GM23338 (cell line): ENCODE measurements around the gene YBX3. TPM values are rescaled to one million over a fixed set of nuclear protein-coding genes. Genes with fewer than 3 reads are reported as not detected.

Source experiments
- ATAC-seq: fragments of 200-7000 bp; cut with Tn5 transposase; 3 replicates; pipeline ENCODE4 v1.9.1; 2020
- DNase-seq: peaks from one replicate; pipeline ENCODE4 v3.0.0-alpha.2; 2015; ENCODE audit warnings: low spot score
- H2AFZ ChIP-seq: fragments of 200-600 bp; sonication (generic); 2 replicates; pipeline ENCODE4 v1.8.0; 2016; ENCODE audit warnings: antibody characterized with exemption, mild to moderate bottlenecking, moderate library complexity
- H3F3A ChIP-seq: fragments of 200-600 bp; sonication (generic); replicated peaks from 2 replicates; pipeline ENCODE4 v1.8.0; 2017; ENCODE audit warnings: antibody characterized with exemption, mixed run types, low read depth
- H3K27ac ChIP-seq: fragments of 200-600 bp; sonication (generic); 2 replicates; pipeline ENCODE4 v1.6.1; 2016; ENCODE audit warnings: low read depth
- H3K27me3 ChIP-seq: fragments of 200-600 bp; sonication (generic); 2 replicates; pipeline ENCODE4 v1.8.0; 2016; ENCODE audit warnings: mild to moderate bottlenecking, mixed run types, moderate library complexity; ENCODE audit not compliant: insufficient read depth
- H3K36me3 ChIP-seq: fragments of 200-600 bp; sonication (generic); 2 replicates; pipeline ENCODE4 v1.8.0; 2016; ENCODE audit warnings: mild to moderate bottlenecking; ENCODE audit not compliant: insufficient read depth
- H3K4me1 ChIP-seq: fragments of 200-600 bp; sonication (generic); 2 replicates; pipeline ENCODE4 v1.8.0; 2016; ENCODE audit warnings: mild to moderate bottlenecking, moderate library complexity; ENCODE audit not compliant: insufficient read depth
- H3K4me2 ChIP-seq: fragments of 200-600 bp; sonication (generic); 2 replicates; pipeline ENCODE4 v1.7.1; 2017; ENCODE audit warnings: mixed run types
- H3K4me3 ChIP-seq: fragments of 200-600 bp; sonication (generic); 2 replicates; pipeline ENCODE4 v1.6.1; 2016; ENCODE audit warnings: mixed run types
- H3K79me2 ChIP-seq: fragments of 200-600 bp; sonication (generic); replicated peaks from 2 replicates; pipeline ENCODE4 v1.8.0; 2017; ENCODE audit warnings: mild to moderate bottlenecking; ENCODE audit not compliant: insufficient read depth
- H3K9me2 ChIP-seq: fragments of 200-600 bp; sonication (generic); 2 replicates; pipeline ENCODE4 v1.8.0; 2017; ENCODE audit not compliant: insufficient read depth
- H4K20me1 ChIP-seq: fragments of 200-600 bp; sonication (generic); replicated peaks from 2 replicates; pipeline ENCODE4 v1.8.0; 2017; ENCODE audit warnings: mild to moderate bottlenecking; ENCODE audit not compliant: insufficient read depth
- H3K27ac Mint-ChIP-seq: 2 replicates; pipeline ENCODE4 v1.8.0; 2020; ENCODE audit warnings: inconsistent platforms, mild to moderate bottlenecking, moderate library complexity, mixed read lengths
- H3K27me3 Mint-ChIP-seq: 3 replicates; pipeline ENCODE4 v1.8.0; 2022; ENCODE audit warnings: low read depth, mild to moderate bottlenecking, moderate library complexity, mixed read lengths, inconsistent platforms; ENCODE audit not compliant: insufficient read depth, poor library complexity
- H3K36me3 Mint-ChIP-seq: 3 replicates; pipeline ENCODE4 v1.8.0; 2021; ENCODE audit warnings: low read depth, mild to moderate bottlenecking, inconsistent platforms, moderate library complexity, mixed read lengths
- H3K4me1 Mint-ChIP-seq: 3 replicates; pipeline ENCODE4 v1.8.0; 2020; ENCODE audit warnings: mild to moderate bottlenecking, inconsistent platforms, mixed read lengths
- H3K4me3 Mint-ChIP-seq: 3 replicates; pipeline ENCODE4 v1.8.0; 2021; ENCODE audit warnings: moderate library complexity, mild to moderate bottlenecking, inconsistent platforms, mixed read lengths
- H3K9me3 Mint-ChIP-seq: 3 replicates; pipeline ENCODE4 v1.8.0; 2020; ENCODE audit warnings: moderate library complexity, mild to moderate bottlenecking, inconsistent platforms, mixed read lengths
- CREB1 ChIP-seq: fragments of 250-450 bp; sonication (Bioruptor Pico); IDR thresholded peaks from 2 replicates; pipeline ENCODE4 v1.5.0; 2020; ENCODE audit warnings: low read depth, mild to moderate bottlenecking, moderate library complexity
- CTCF ChIP-seq, 2 experiments: fragments of 200-600 bp in 1 of 2; sonication (generic) in 1 of 2; conservative IDR thresholded peaks; 2 replicates each; pipeline versions ENCODE4 v1.5.1 to v1.6.1; 2016 to 2017; ENCODE audit warnings: antibody characterized with exemption in 2 of 2, low read depth in 2 of 2, mild to moderate bottlenecking in 2 of 2, moderate library complexity in 1 of 2
- ETS1 ChIP-seq: IDR thresholded peaks from 2 replicates; pipeline ENCODE4 v1.6.1; 2016; ENCODE audit warnings: antibody characterized with exemption
- EZH2 ChIP-seq: fragments of 200-600 bp; sonication (generic); IDR thresholded peaks from one replicate; pipeline ENCODE4 v1.8.0; 2017; ENCODE audit warnings: antibody characterized with exemption, mild to moderate bottlenecking, low read depth; ENCODE audit not compliant: unreplicated experiment
- EZH2phosphoT487 ChIP-seq: fragments of 200-600 bp; sonication (generic); IDR thresholded peaks from one replicate; pipeline ENCODE4 v1.8.1; 2018; ENCODE audit warnings: antibody characterized with exemption; ENCODE audit not compliant: unreplicated experiment
- JUNB ChIP-seq: IDR thresholded peaks from one replicate; pipeline ENCODE4 v1.6.1; 2016; ENCODE audit warnings: antibody characterized with exemption; ENCODE audit not compliant: unreplicated experiment
- NANOG ChIP-seq: IDR thresholded peaks from 2 replicates; pipeline ENCODE4 v1.6.1; 2016; ENCODE audit warnings: antibody characterized with exemption, borderline replicate concordance
- POLR2AphosphoS5 ChIP-seq: IDR thresholded peaks from 2 replicates; pipeline ENCODE4 v1.6.1; 2016; ENCODE audit warnings: antibody characterized with exemption, low read depth
- REST ChIP-seq: IDR thresholded peaks from one replicate; pipeline ENCODE4 v1.6.1; 2018; ENCODE audit warnings: antibody characterized with exemption; ENCODE audit not compliant: unreplicated experiment
- STAT1 ChIP-seq: IDR thresholded peaks from one replicate; pipeline ENCODE4 v1.6.1; 2016; ENCODE audit warnings: antibody characterized with exemption; ENCODE audit not compliant: unreplicated experiment
- ZNF114 ChIP-seq: fragments of 250-450 bp; sonication (Bioruptor Pico); IDR thresholded peaks from 2 replicates; pipeline ENCODE4 v1.5.0; 2020; ENCODE audit warnings: mild to moderate bottlenecking, moderate library complexity
- ZNF331 ChIP-seq: fragments of 250-450 bp; sonication (Bioruptor Pico); IDR thresholded peaks from 2 replicates; pipeline ENCODE4 v1.5.0; 2020; ENCODE audit warnings: low read depth, mild to moderate bottlenecking, moderate library complexity
- ZNF462 ChIP-seq: fragments of 250-450 bp; sonication (Bioruptor Pico); IDR thresholded peaks from 2 replicates; pipeline ENCODE4 v1.5.0; 2020; ENCODE audit warnings: mild to moderate bottlenecking, moderate library complexity
- polyA plus RNA-seq: library from polyadenylated mRNA; unstranded; fragments of >200 nt; fragmentation: Nextera tagmentation; extraction: Ambion mirVana; gene quantifications from 2 replicates; pipeline ENCODE4 v1.2.1, GENCODE V29; 2016
- total RNA-seq: library from RNA; depleted of rRNA; stranded (reverse); fragments of >200 nt; shearing (Covaris generic); gene quantifications from 2 replicates; pipeline ENCODE4 v1.2.3, GENCODE V29; 2014

YBX3 gene
- total and polyA plus RNA-seq, 2 experiments from 2014 or later, result 179 to 450 TPM

- Histone ChIP-seq H3K9me2 (no peaks in the 10 kb centered on the region), H3K27me3 (no peaks in the 10 kb centered on the region), H3K27ac (no peak overlapping the region), H4K20me1 (peaks cover 11% of the 10 kb centered on the region; the same call in 1 of the 2 replicates), H2AFZ (no peak overlapping the region), H3K4me1 (no peaks in the 10 kb centered on the region), H3K36me3 (peaks cover 61% of the 10 kb centered on the region), H3K4me3 (no peak overlapping the region), H3K4me2 (no peak overlapping the region), H3F3A (no peaks in the 10 kb centered on the region), H3K79me2 (0 out of 2 replicates have a peak, but pooled peaks cover 7% of the 10 kb centered on the region)
- H3K4me3 Mint-ChIP-seq, result no peak overlapping the region
- ATAC-seq, result no peak
- no peaks in the 10 kb centered on the region for H3K27me3 Mint-ChIP-seq
- H3K36me3 Mint-ChIP-seq, result peaks cover 80% of the 10 kb centered on the region
- DNase-seq, result no peak
- no peak for TF ChIP-seq ZNF462
- no peak for TF ChIP-seq ZNF331 (CRISPR knock-in tag)
- no peak for TF ChIP-seq STAT1
- no peak for TF ChIP-seq JUNB
- no peak for TF ChIP-seq NANOG
- no peak for TF ChIP-seq CREB1 (CRISPR knock-in tag)
- no peak for TF ChIP-seq POLR2AphosphoS5
- TF ChIP-seq ZNF114 (CRISPR knock-in tag), result no peak
- TF ChIP-seq CTCF (conservative IDR thresholded peaks at IDR 0.05; ENCODE audit: low read depth in 2 of 2), result no peak
- no peak for TF ChIP-seq ETS1
- TF ChIP-seq EZH2, result no peak
- TF ChIP-seq EZH2phosphoT487, result no peak
- TF ChIP-seq REST, result no peak
- H3K9me3 Mint-ChIP-seq, result no peaks in the 10 kb centered on the region; the same call in 2 of the 3 replicates
- no peaks in the 10 kb centered on the region for H3K4me1 Mint-ChIP-seq
- H3K27ac Mint-ChIP-seq, result no peak overlapping the region
Measured at GRCh38 chr12:10701131-10701681, 21.9 kb downstream of the YBX3 start.
